HEK293T (cell line): Measurements from ENCODE around the gene SRPK3.

Source experiments
- BHLHE40 ChIP-seq: fragments of 450-650 bp; IDR thresholded peaks from 2 replicates; pipeline ENCODE4 v1.6.1; 2016; ENCODE audit warnings: mild to moderate bottlenecking, moderate library complexity, borderline replicate concordance
- ELF4 ChIP-seq: fragments of 450-650 bp; IDR thresholded peaks from 2 replicates; pipeline ENCODE4 v1.6.1; 2017; ENCODE audit warnings: antibody characterized with exemption
- SP1 ChIP-seq: fragments of 450-650 bp; IDR thresholded peaks from 2 replicates; pipeline ENCODE4 v1.6.1; 2017
- TARDBP ChIP-seq: fragments of 450-650 bp; IDR thresholded peaks from 2 replicates; pipeline ENCODE4 v1.6.1; 2016

DNA sequence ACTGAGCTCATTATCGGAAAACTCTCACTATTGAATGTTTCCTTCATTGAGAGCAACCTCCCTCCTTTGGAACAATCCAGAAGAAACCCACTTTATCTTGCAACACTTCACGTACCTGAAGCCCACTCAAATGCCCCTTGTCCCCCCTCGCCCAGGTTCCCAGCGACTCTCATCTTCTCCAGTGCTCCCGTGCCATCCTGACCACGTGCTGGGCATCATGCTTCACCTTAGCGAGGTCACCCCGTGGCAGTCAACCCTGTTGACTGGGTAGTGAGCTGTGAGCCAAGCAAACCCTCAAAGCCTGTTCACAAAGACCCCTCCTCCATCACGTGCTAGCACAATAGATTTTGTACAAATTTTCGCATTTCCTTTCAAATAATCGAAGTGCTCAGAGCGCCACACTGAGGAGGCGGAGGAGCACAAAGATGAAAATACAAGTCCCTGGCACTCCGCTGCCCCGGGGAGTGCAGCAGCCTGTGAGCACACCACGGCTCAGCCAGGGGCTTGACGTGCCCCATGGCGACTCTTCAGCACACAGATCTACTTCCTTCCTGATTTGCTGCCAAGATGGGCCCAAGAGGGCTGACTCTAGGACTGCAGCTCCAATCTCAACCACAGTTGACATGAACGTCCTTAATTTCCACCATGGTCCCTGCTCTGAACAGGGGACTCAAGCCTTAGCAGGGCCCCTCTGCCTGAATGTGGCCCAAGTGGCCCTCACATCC lies 33.9 kb downstream of the SRPK3 start:
- TF ChIP-seq ELF4 (no peak), TARDBP (no peak), BHLHE40 (no peak), SP1 (no peak)
